ENCODE results near the gene ATP2A3. TPM values are rescaled to one million over a fixed set of nuclear protein-coding genes. Genes with fewer than 3 reads are reported as not detected.

The ATP2A3 gene
- total RNA-seq, 4 donors from 2014 or later = 0.89 to 1.4 (median 0.98) TPM

DNA sequence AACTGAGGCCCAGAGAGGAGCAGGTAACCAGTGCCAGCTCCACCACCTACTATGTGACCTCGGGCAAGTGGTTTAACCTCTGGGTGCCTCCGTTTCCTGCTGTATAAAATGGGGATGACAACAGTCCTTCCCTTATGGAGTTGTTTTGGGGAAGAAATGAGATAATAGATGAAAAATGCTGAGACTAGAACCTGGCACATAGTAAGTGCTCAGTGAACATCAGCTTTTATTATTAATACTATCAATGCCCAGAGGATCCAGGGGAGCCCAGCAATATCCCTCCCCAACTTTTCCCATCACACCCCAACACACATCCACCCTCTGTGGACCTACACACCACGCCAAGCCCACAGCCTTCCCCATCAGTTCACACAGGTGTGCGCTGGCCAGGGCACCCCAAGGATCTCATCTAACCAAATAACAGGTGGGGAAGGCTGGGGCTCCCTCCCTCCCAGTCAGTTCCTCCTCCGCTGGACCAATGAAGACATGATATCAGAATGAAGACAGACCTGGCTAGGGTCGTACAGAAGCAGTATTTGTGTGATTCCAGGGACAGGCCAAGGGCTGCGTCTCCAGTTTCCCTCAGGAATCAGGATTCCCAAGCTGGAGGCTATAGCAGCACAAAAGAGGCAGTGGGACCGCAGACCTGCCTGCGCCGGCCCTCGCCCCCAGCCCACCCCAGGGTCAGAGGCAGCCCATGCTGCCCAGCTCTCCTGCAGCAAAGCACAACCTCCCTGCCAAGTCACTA, 1.8 kb downstream of the ATP2A3 start:
- in situ Hi-C loops (cut with MboI; ENCODE audit: low sequenced_read_pairs in 4 of 4) = no loop called here

DNA sequence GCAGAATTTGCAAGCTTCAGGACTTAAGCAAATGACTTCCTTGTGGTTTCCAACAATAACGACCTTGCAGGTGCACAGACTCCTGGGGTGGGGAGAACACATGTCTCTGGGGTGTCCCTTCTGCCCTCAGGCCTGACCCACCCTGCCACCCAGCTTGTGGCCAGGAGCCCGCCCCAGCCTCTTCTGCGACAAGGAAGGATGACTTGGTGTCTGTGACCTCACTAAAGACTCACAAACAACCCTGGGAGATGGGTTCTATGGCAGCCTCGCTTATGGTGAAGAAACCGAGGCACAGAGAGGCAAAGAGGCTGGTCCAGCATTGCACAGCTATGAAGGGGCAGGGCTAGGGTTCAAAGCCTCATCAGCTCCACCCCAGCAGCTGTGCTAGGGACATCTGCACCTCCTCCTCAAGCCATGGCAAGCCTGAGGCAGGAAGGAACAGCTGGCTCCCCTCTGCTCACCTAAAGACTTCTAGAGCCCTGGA, 2.6 kb downstream of the ATP2A3 start:
- peaks cover 29 to 46% (median 45%) of the 10 kb centered on the region in 3 donors for H3K27me3 ChIP-seq
- in situ Hi-C loops (cut with MboI; ENCODE audit: low sequenced_read_pairs in 4 of 4) = no loop called here
- DNase-seq (no peak), ATAC-seq (no peak)
- H3K4me1 ChIP-seq = no peaks in the 10 kb centered on the region
- intact Hi-C loops (cut with DNase I; ENCODE audit: low total_unique reads) = no loop called here
- no peaks in the 10 kb centered on the region for H3K9me3 ChIP-seq
- TF ChIP-seq, protein P1, sequence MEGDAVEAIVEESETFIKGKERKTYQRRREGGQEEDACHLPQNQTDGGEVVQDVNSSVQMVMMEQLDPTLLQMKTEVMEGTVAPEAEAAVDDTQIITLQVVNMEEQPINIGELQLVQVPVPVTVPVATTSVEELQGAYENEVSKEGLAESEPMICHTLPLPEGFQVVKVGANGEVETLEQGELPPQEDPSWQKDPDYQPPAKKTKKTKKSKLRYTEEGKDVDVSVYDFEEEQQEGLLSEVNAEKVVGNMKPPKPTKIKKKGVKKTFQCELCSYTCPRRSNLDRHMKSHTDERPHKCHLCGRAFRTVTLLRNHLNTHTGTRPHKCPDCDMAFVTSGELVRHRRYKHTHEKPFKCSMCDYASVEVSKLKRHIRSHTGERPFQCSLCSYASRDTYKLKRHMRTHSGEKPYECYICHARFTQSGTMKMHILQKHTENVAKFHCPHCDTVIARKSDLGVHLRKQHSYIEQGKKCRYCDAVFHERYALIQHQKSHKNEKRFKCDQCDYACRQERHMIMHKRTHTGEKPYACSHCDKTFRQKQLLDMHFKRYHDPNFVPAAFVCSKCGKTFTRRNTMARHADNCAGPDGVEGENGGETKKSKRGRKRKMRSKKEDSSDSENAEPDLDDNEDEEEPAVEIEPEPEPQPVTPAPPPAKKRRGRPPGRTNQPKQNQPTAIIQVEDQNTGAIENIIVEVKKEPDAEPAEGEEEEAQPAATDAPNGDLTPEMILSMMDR (IDR thresholded peaks at IDR 0.05 in 4 of 5, conservative IDR thresholded peaks at IDR 0.05 in 1 of 5) = no peak
- no peak for TF ChIP-seq POLR2A (IDR thresholded peaks at IDR 0.05)
- H3K36me3 ChIP-seq = no peaks in the 10 kb centered on the region
- no peak overlapping the region for H3K4me3 ChIP-seq
- no peak overlapping the region for H3K27ac ChIP-seq

More for the DNA sequence above, 1.8 kb downstream of the ATP2A3 start:
- Histone ChIP-seq H3K27me3 (peaks cover 29 to 46% (median 45%) of the 10 kb centered on the region in 3 donors), H3K4me1 (no peaks in the 10 kb centered on the region), H3K9me3 (no peaks in the 10 kb centered on the region), H3K4me3 (no peak overlapping the region), H3K36me3 (no peaks in the 10 kb centered on the region), H3K27ac (no peak overlapping the region)
- TF ChIP-seq, protein P1 (IDR thresholded peaks at IDR 0.05 in 4 of 5, conservative IDR thresholded peaks at IDR 0.05 in 1 of 5) = no peak
- TF ChIP-seq POLR2A (IDR thresholded peaks at IDR 0.05) = no peak
- no peak for DNase-seq
- intact Hi-C loops (cut with DNase I; ENCODE audit: low total_unique reads) = no loop called here
- no peak for ATAC-seq

DNA sequence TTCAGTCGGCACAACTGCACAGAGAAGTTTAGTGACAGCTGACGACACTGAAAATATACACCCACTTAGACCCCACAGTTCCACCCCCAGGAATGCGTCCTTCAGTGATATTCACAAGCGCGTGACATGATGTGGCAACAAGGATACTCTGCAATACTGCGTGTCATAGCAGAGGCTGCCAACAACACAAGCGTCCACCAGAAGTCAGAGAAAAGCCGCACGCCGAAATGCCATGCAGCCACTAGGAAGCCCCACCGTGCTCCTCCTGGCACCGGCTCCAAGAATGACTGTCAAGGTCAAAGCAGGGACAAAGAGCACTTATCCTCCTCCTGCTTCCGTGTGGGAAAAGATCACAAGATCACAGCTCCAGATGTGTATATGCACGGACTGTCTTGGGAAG, 3.5 kb downstream of the ATP2A3 start:
- Histone ChIP-seq H3K4me1 (no peaks in the 10 kb centered on the region), H3K9me3 (no peaks in the 10 kb centered on the region), H3K36me3 (no peaks in the 10 kb centered on the region), H3K27ac (no peak overlapping the region), H3K27me3 (peaks cover 29 to 45% (median 43%) of the 10 kb centered on the region in 3 donors), H3K4me3 (no peak overlapping the region)
- peak; percentile 46 to 86 for ATAC-seq
- intact Hi-C loops (cut with DNase I; ENCODE audit: low total_unique reads) (no loop called here), in situ Hi-C loops (cut with MboI; ENCODE audit: low sequenced_read_pairs in 4 of 4) (no loop called here)
- DNase-seq = peak in 1 of 2 donors; percentile 31
- TF ChIP-seq, protein P1 (IDR thresholded peaks at IDR 0.05 in 4 of 5, conservative IDR thresholded peaks at IDR 0.05 in 1 of 5) = no peak
- TF ChIP-seq POLR2A (IDR thresholded peaks at IDR 0.05) = no peak

DNA sequence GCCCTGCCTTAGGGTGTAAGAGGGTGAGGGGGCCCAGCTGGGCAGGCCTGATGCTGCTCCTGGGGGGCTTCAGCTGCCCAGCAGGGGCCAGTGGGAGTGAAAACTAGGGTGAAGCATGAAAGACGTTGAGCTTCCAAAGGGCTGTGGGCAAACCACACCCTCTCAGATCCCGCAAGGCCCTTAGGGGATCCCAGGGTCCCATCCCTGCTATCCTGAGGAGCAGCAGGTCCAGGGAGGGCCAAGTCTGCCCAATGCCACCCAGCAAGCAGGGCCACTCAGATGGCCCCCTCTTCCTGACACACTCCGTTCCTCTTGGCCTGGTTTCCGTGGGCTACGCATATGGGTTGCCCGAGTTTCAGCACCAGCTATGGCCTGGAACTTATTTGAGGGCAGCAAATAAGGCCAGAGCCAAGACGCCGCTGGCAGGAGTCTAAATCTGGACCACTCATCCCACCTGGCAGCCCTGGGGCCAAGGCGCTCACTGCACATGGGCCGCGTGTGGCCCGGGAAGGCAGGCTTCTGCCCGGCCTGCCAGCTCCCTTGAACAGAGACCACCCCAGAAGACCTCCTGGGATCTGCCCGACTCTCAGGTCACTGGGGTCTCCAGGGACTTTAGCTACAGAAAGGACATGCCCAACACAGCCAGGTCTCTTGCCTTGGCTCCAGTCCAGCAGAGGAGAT, 4.2 kb downstream of the ATP2A3 start:
- intact Hi-C loops (cut with DNase I; ENCODE audit: low total_unique reads) (no loop called here), in situ Hi-C loops (cut with MboI; ENCODE audit: low sequenced_read_pairs in 4 of 4) (no loop called here)
- no peaks in the 10 kb centered on the region for H3K9me3 ChIP-seq
- TF ChIP-seq, protein P1 (IDR thresholded peaks at IDR 0.05 in 4 of 5, conservative IDR thresholded peaks at IDR 0.05 in 1 of 5) = no peak
- no peak for TF ChIP-seq POLR2A (IDR thresholded peaks at IDR 0.05)
- H3K27me3 ChIP-seq = peaks cover 26 to 40% (median 36%) of the 10 kb centered on the region in 3 donors
- ATAC-seq = no peak
- H3K4me3 ChIP-seq = no peak overlapping the region
- H3K27ac ChIP-seq = no peak overlapping the region
- no peaks in the 10 kb centered on the region for H3K4me1 ChIP-seq
- no peak for DNase-seq
- H3K36me3 ChIP-seq = no peaks in the 10 kb centered on the region

Measured in gastrocnemius medialis (tissue), 4 donors.